Erythroblast (primary cell): ENCODE results near the gene SPX.

Source experiments
- GATA1 ChIP-seq: IDR thresholded peaks from 2 replicates; pipeline ENCODE4 v1.6.1; 2011; ENCODE audit warnings: low read depth, mild to moderate bottlenecking, control low read depth, low read length, moderate library complexity
- POLR2A ChIP-seq: IDR thresholded peaks from 2 replicates; pipeline ENCODE4 v1.6.1; 2011; ENCODE audit warnings: mild to moderate bottlenecking, low read length

DNA sequence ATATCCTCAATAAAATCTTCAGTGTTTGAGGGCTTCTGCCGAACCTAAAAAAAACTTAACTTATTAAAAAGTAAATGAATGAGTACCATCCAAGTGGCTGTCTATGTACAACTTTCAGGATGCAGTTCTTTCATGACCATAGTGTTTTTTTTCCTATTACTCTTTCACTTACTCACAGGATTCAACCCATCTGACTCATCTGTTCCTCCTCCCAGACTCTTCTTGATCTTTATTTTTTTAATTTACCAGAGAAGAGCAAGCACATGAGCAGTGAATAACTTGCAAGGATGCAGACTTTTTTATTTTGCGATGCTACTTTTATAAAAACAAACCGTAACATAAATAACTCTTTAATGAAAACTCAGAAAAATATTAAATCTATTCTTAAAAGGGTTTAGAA is 49.1 kb upstream of the SPX start:
- TF ChIP-seq POLR2A (no peak), GATA1 (no peak)
